Endothelial cell of umbilical vein (primary cell): Measurements from ENCODE around the gene LEAP2. TPM values are rescaled to one million over a fixed set of nuclear protein-coding genes. Genes with fewer than 3 reads are reported as not detected.

Experiments used
- BruUV-seq: library from RNA; stranded (reverse); fragments of 400-500 nt; replicated peaks from 2 replicates; lab custom pipeline; 2021; lab: Mats Ljungman, UMichigan
- CTCF ChIA-PET: fragments of 300-600, 350-600 bp; sonication (Branson Sonifier 250); formaldehyde crosslinking; loops from one replicate; lab custom pipeline; 2021; ENCODE audit warnings: antibody characterized with exemption, inconsistent platforms; lab: Charles Lee
- POLR2A ChIA-PET: fragments of 300-600, 350-600 bp; sonication (Branson Sonifier 250); formaldehyde crosslinking; loops from one replicate; lab custom pipeline; 2021; ENCODE audit warnings: antibody characterized with exemption, inconsistent platforms; lab: Charles Lee
- DNase-seq: peaks from one replicate; pipeline ENCODE4 v3.0.0-alpha.2; 2011; ENCODE audit warnings: low read depth, low spot score
- FAIRE-seq: peaks from 2 replicates; lab custom pipeline; 2011; peaks lifted over from hg19 to GRCh38; lab: Jason Lieb, UNC
- H2AFZ ChIP-seq: 2 replicates; pipeline ENCODE4 v1.6.0; 2012; ENCODE audit warnings: low read depth, low read length, control low read depth, inconsistent platforms
- H3K27ac ChIP-seq: 2 replicates; pipeline ENCODE4 v1.5.1; 2011; ENCODE audit warnings: low read depth, mild to moderate bottlenecking, control low read depth, low read length, moderate library complexity; ENCODE audit not compliant: insufficient read depth
- H3K27me3 ChIP-seq, 2 experiments: 2 replicates each; pipeline versions ENCODE4 v1.6.0 to v1.6.1; 2011; ENCODE audit warnings: low read length in 2 of 2, mixed read lengths in 1 of 2; ENCODE audit not compliant: control insufficient read depth in 2 of 2, insufficient read depth in 2 of 2
- H3K36me3 ChIP-seq, 2 experiments: 2 replicates in 1 of 2; 3 replicates in 1 of 2; pipeline ENCODE4 v1.5.1; 2011; ENCODE audit warnings: low read length in 2 of 2, mild to moderate bottlenecking in 1 of 2, moderate library complexity in 1 of 2; ENCODE audit not compliant: control insufficient read depth in 2 of 2, insufficient read depth in 2 of 2; ENCODE audit errors: extremely low read depth in 1 of 2
- H3K4me1 ChIP-seq: 3 replicates; pipeline ENCODE4 v1.5.1; 2011; ENCODE audit warnings: mild to moderate bottlenecking, low read length; ENCODE audit not compliant: control insufficient read depth, insufficient read depth; ENCODE audit errors: extremely low read depth
- H3K4me2 ChIP-seq: 2 replicates; pipeline ENCODE4 v1.6.1; 2011; ENCODE audit warnings: low read length, control low read depth, mixed read lengths; ENCODE audit not compliant: insufficient read depth
- H3K4me3 ChIP-seq, 3 experiments: fragments of 200-600 bp in 1 of 3; sonication (generic), shearing (Covaris generic) in 1 of 3; replicated peaks in 1 of 3; 2 replicates each; pipeline ENCODE4 v1.5.1; 2011 to 2016; ENCODE audit warnings: control low read depth in 3 of 3, low read length in 3 of 3, mild to moderate bottlenecking in 2 of 3, inconsistent platforms in 1 of 3, low read depth in 1 of 3, moderate library complexity in 1 of 3; ENCODE audit not compliant: insufficient read depth in 1 of 3
- H3K79me2 ChIP-seq: 2 replicates; pipeline ENCODE4 v1.6.0; 2012; ENCODE audit warnings: low read length, inconsistent platforms; ENCODE audit not compliant: control insufficient read depth, insufficient read depth
- H3K9ac ChIP-seq: replicated peaks from 2 replicates; pipeline ENCODE3; 2011; ENCODE audit warnings: low read length, control low read depth; ENCODE audit not compliant: insufficient read depth; ENCODE audit errors: extremely low read depth
- H3K9me1 ChIP-seq: replicated peaks from 3 replicates; pipeline ENCODE4 v1.6.0; 2011; ENCODE audit warnings: mild to moderate bottlenecking, low read length; ENCODE audit not compliant: control insufficient read depth, insufficient read depth; ENCODE audit errors: extremely low read depth
- H3K9me3 ChIP-seq: replicated peaks from 2 replicates; pipeline ENCODE4 v1.5.1; 2012; ENCODE audit warnings: low read length, inconsistent platforms; ENCODE audit not compliant: control insufficient read depth, insufficient read depth
- H4K20me1 ChIP-seq: replicated peaks from 2 replicates; pipeline ENCODE3; 2011; ENCODE audit warnings: mild to moderate bottlenecking, low read length; ENCODE audit not compliant: control insufficient read depth, insufficient read depth; ENCODE audit errors: extremely low read depth
- CTCF ChIP-seq, 2 donors: IDR thresholded peaks; 1 replicate in 1 of 2; 2 replicates in 1 of 2; pipeline ENCODE4 v1.5.1; 2011; ENCODE audit warnings: low read length in 2 of 2, mild to moderate bottlenecking in 2 of 2, moderate library complexity in 2 of 2, control low read depth in 1 of 2, inconsistent platforms in 1 of 2, low read depth in 1 of 2; ENCODE audit not compliant: insufficient read depth in 1 of 2; ENCODE audit errors: extremely low read depth in 1 of 2
- EZH2 ChIP-seq: IDR thresholded peaks from 2 replicates; pipeline ENCODE4 v1.6.1; 2012; ENCODE audit warnings: borderline replicate concordance, low read depth, mild to moderate bottlenecking, moderate library complexity, low read length, inconsistent platforms; ENCODE audit not compliant: severe bottlenecking
- FOS ChIP-seq: IDR thresholded peaks from 2 replicates; pipeline ENCODE4 v1.6.1; 2011; ENCODE audit warnings: mild to moderate bottlenecking, low read length, moderate library complexity, borderline replicate concordance; ENCODE audit not compliant: insufficient read depth
- GATA2 ChIP-seq: IDR thresholded peaks from 2 replicates; pipeline ENCODE4 v1.7.0; 2011; ENCODE audit warnings: low read depth, mild to moderate bottlenecking, moderate library complexity, mixed read lengths, low read length; ENCODE audit not compliant: insufficient read length, insufficient read depth
- JUN ChIP-seq: IDR thresholded peaks from 2 replicates; pipeline ENCODE4 v1.6.1; 2011; ENCODE audit warnings: borderline replicate concordance, low read depth; ENCODE audit not compliant: insufficient read length, insufficient read depth
- MAX ChIP-seq: IDR thresholded peaks from 2 replicates; pipeline ENCODE4 v1.6.1; 2011; ENCODE audit not compliant: insufficient read depth, insufficient read length
- MYC ChIP-seq: IDR thresholded peaks from one replicate; pipeline ENCODE4 v1.6.1; 2011; ENCODE audit warnings: mild to moderate bottlenecking, low read depth, low read length
- POLR2A ChIP-seq: IDR thresholded peaks from 2 replicates; pipeline ENCODE4 v1.6.1; 2012; ENCODE audit warnings: low read depth, mild to moderate bottlenecking, control low read depth, low read length
- POLR2AphosphoS5 ChIP-seq: IDR thresholded peaks from 2 replicates; pipeline ENCODE4 v1.6.1; 2012; ENCODE audit warnings: low read depth, mild to moderate bottlenecking, control low read depth, low read length, moderate library complexity; ENCODE audit not compliant: insufficient read depth
- dilution Hi-C: fragments of 300-500 bp; cut with MboI; formaldehyde crosslinking; loops from one replicate; pipeline ENCODE4 v1.15.0; 2019; ENCODE audit warnings: low sequenced_read_pairs; ENCODE audit not compliant: extremely low pct_ligation_motif_present
- intact Hi-C: fragments of 100-400 bp; cut with micrococcal nuclease; formaldehyde crosslinking; loops from one replicate; pipeline ENCODE4 v1.10.0; 2022
- polyA plus RNA-seq, 4 experiments: library from polyadenylated mRNA; depleted of rRNA in 3 of 4; stranded (reverse) in 3 of 4; unstranded in 1 of 4; fragments of >200 nt; gene quantifications; 2 replicates each; pipeline versions ENCODE4 v1.2.1 to v1.2.3, GENCODE V29; 2011 to 2012; ENCODE audit warnings: missing spikeins in 1 of 4
- total RNA-seq: library from RNA; stranded (reverse); gene quantifications from 2 replicates; pipeline ENCODE4 v1.2.3, GENCODE V29; 2021

Gene LEAP2
- total and polyA plus RNA-seq, 2 donors (not counting 3 experiments of a cell fraction or from before 2014, with no cell fraction given), result 0.37 to 0.40 TPM

GRCh38 chr5:132877938-132878337 is 4.5 kb downstream of the LEAP2 start:
- H3K4me2 ChIP-seq, result no peak overlapping the region
- no peaks in the 10 kb centered on the region for H3K9me1 ChIP-seq
- no peaks in the 10 kb centered on the region for H3K79me2 ChIP-seq
- no peak for DNase-seq
- H4K20me1 ChIP-seq, result peaks cover 2% of the 10 kb centered on the region
- ChIA-PET POLR2A (no interaction called here), CTCF (interaction anchor here (0.8 to 1.6 kb wide), 3 partner anchors 11 to 491 kb away, joined by 3 to 5 read pairs (median 3); partner anchors contain the start of gene UQCRQ)
- dilution Hi-C loops (no loop called here), intact Hi-C loops (no loop called here)
- no peak overlapping the region for H3K27ac ChIP-seq
- no peak for FAIRE-seq
- H3K4me1 ChIP-seq, result no peaks in the 10 kb centered on the region
- no peak overlapping the region for H3K9ac ChIP-seq
- H3K4me3 ChIP-seq, result no peak overlapping the region
- TSS peak; percentile 1 for BruUV-seq
- H3K36me3 ChIP-seq, result peaks cover 16 to 42% of the 10 kb centered on the region in 2 experiments
- TF ChIP-seq JUN (no peak), MYC (no peak), CTCF (IDR thresholded peaks at IDR 0.05; ENCODE audit: extremely low read depth in 1 of 2, insufficient read depth in 1 of 2, low read depth in 1 of 2, low read length in 2 of 2) (no peak), FOS (no peak), POLR2AphosphoS5 (no peak), EZH2 (no peak), POLR2A (no peak), GATA2 (no peak), MAX (no peak)
- no peaks in the 10 kb centered on the region for H3K27me3 ChIP-seq
- H2AFZ ChIP-seq, result no peak overlapping the region
- no peaks in the 10 kb centered on the region for H3K9me3 ChIP-seq
